HepG2 (cell line): Measurements from ENCODE around the gene ERF. TPM values are rescaled to one million over a fixed set of nuclear protein-coding genes. Genes with fewer than 3 reads are reported as not detected.
A peak's percentile ranks its signal among the peaks of the same experiment; 100 is the strongest.

Experiments
- GLI4 ChIP-seq: sonication (generic); formaldehyde crosslinking; IDR thresholded peaks from 2 replicates; pipeline ENCODE4 v1.5.1; 2020; ENCODE audit warnings: missing genetic modification reagents, mild to moderate bottlenecking, moderate library complexity, borderline replicate concordance
- GZF1 ChIP-seq: sonication (generic); formaldehyde crosslinking; IDR thresholded peaks from 2 replicates; pipeline ENCODE4 v1.5.1; 2020; ENCODE audit warnings: mild to moderate bottlenecking, missing genetic modification reagents
- IRX3 ChIP-seq: sonication (generic); formaldehyde crosslinking; IDR thresholded peaks from 2 replicates; pipeline ENCODE4 v1.8.1; 2023; ENCODE audit warnings: mild to moderate bottlenecking, low read depth, missing genetic modification reagents, borderline replicate concordance
- PHF8 ChIP-seq: sonication (generic); formaldehyde crosslinking; IDR thresholded peaks from 2 replicates; pipeline ENCODE4 v1.5.0; 2020; ENCODE audit warnings: missing genetic modification reagents
- REPIN1 ChIP-seq: sonication (generic); formaldehyde crosslinking; IDR thresholded peaks from 2 replicates; pipeline ENCODE4 v1.8.0; 2022; ENCODE audit warnings: missing genetic modification reagents, low read depth, mild to moderate bottlenecking, borderline replicate concordance
- SMARCE1 ChIP-seq: fragments of 450-650 bp; IDR thresholded peaks from 2 replicates; pipeline ENCODE4 v1.6.1; 2017; ENCODE audit warnings: borderline replicate concordance
- SUZ12 ChIP-seq: fragments of 150-350 bp; IDR thresholded peaks from 2 replicates; pipeline ENCODE4 v1.6.1; 2014; ENCODE audit warnings: low read depth, low read length
- ZFP82 ChIP-seq: sonication (generic); formaldehyde crosslinking; IDR thresholded peaks from 2 replicates; pipeline ENCODE4 v1.5.1; 2020; ENCODE audit warnings: mild to moderate bottlenecking, missing genetic modification reagents, borderline replicate concordance
- ZNF619 ChIP-seq: sonication (generic); formaldehyde crosslinking; IDR thresholded peaks from 2 replicates; pipeline ENCODE4 v1.4.0; 2020; ENCODE audit warnings: mild to moderate bottlenecking, missing genetic modification reagents
- ZNF788 ChIP-seq: sonication (generic); formaldehyde crosslinking; IDR thresholded peaks from 2 replicates; pipeline ENCODE4 v1.5.0; 2020; ENCODE audit warnings: mild to moderate bottlenecking, missing genetic modification reagents, borderline replicate concordance
- ZSCAN12 ChIP-seq: sonication (generic); formaldehyde crosslinking; IDR thresholded peaks from 2 replicates; pipeline ENCODE4 v1.9.0; 2021; ENCODE audit warnings: mild to moderate bottlenecking, missing genetic modification reagents
- polyA plus RNA-seq, 8 experiments: library from polyadenylated mRNA; depleted of rRNA in 3 of 8; stranded (reverse) in 7 of 8; unstranded in 1 of 8; fragments of >200 nt; fragmentation: Illumina TruSeq in 4 of 8; extraction: Trizol in 4 of 8; gene quantifications; 2 replicates each; pipeline versions ENCODE4 v1.2.1 to v1.2.3, GENCODE V29; 2011 to 2016; ENCODE audit warnings: low read depth in 4 of 8, missing spikeins in 1 of 8, mixed read lengths in 1 of 8; ENCODE audit not compliant: insufficient read depth in 1 of 8
- total RNA-seq, 5 experiments: library from RNA; depleted of rRNA; stranded (reverse); fragments of >200 nt; fragmentation: Illumina TruSeq; extraction: Trizol; gene quantifications; 2 replicates each; pipeline ENCODE4 v1.2.3, GENCODE V29; 2016; ENCODE audit warnings: low read depth in 1 of 5
- TF ChIP-seq, protein P1 (sequence below): sonication (generic); formaldehyde crosslinking; IDR thresholded peaks from 2 replicates; pipeline ENCODE4 v1.4.0; 2020; ENCODE audit warnings: missing genetic modification reagents
- TF ChIP-seq, protein P2 (sequence below): sonication (generic); formaldehyde crosslinking; IDR thresholded peaks from 2 replicates; pipeline ENCODE4 v1.4.0; 2020; ENCODE audit warnings: missing genetic modification reagents
- TF ChIP-seq, protein P3 (sequence below): sonication (generic); IDR thresholded peaks from 2 replicates; pipeline ENCODE4 v1.6.1; 2016; ENCODE audit warnings: low read depth, borderline replicate concordance
- TF ChIP-seq, protein P4 (sequence below): sonication (generic); formaldehyde crosslinking; IDR thresholded peaks from 2 replicates; pipeline ENCODE4 v1.5.1; 2020; ENCODE audit warnings: mild to moderate bottlenecking, missing genetic modification reagents, borderline replicate concordance

ERF gene
- total and polyA plus RNA-seq, 2 of the 13 experiments (the other 11 are each of a cell fraction or from before 2014, with no cell fraction given): 67.1 to 69.9 TPM

DNA sequence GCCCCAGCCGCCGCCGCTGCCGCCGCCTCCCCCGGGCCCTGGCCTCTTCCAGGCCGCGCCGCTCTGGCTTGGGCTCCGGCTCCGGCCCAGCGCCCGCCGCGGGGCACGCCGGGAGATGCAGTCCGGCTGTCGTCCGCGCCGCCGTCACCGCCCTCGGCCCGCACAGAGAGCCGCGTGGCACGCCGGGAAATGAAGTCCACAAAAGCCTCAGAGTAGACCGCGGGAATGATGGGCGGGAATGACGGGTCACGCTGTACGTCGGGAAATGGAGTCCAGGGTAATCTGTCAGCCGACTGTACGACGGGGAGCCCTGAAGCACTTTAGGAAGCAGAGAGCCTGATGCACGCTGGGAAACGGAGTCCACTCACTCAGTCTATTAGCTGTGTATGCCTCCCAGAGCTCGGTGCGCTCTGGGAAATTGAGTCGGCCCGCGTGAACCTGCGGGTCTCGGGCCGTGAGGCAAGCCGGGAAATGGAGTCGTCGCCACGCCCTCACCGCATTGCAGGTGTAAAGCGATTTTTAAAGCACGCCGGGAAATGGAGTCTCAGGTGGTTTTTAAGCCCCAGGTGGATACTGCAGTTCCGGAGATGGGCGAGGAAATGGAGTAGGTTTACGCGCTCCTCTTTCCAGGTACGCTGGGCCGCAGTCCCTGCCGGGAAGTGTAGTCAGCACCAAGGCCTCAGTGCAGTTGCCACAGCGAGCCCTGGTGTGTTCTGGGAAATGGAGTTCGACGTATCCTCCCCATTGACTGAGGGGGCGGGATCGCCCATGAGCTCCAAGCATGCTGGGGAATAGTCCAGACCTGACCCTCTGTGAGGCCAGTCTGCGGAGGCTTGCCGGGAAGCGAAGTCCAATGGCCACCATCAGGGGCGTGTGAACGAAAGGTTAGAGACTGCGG is 12.2 kb downstream of the ERF start, which contains the start of gene GSK3A (continued):
- TF ChIP-seq, protein P1, sequence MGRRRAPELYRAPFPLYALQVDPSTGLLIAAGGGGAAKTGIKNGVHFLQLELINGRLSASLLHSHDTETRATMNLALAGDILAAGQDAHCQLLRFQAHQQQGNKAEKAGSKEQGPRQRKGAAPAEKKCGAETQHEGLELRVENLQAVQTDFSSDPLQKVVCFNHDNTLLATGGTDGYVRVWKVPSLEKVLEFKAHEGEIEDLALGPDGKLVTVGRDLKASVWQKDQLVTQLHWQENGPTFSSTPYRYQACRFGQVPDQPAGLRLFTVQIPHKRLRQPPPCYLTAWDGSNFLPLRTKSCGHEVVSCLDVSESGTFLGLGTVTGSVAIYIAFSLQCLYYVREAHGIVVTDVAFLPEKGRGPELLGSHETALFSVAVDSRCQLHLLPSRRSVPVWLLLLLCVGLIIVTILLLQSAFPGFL: no peak
- TF ChIP-seq, protein P2, sequence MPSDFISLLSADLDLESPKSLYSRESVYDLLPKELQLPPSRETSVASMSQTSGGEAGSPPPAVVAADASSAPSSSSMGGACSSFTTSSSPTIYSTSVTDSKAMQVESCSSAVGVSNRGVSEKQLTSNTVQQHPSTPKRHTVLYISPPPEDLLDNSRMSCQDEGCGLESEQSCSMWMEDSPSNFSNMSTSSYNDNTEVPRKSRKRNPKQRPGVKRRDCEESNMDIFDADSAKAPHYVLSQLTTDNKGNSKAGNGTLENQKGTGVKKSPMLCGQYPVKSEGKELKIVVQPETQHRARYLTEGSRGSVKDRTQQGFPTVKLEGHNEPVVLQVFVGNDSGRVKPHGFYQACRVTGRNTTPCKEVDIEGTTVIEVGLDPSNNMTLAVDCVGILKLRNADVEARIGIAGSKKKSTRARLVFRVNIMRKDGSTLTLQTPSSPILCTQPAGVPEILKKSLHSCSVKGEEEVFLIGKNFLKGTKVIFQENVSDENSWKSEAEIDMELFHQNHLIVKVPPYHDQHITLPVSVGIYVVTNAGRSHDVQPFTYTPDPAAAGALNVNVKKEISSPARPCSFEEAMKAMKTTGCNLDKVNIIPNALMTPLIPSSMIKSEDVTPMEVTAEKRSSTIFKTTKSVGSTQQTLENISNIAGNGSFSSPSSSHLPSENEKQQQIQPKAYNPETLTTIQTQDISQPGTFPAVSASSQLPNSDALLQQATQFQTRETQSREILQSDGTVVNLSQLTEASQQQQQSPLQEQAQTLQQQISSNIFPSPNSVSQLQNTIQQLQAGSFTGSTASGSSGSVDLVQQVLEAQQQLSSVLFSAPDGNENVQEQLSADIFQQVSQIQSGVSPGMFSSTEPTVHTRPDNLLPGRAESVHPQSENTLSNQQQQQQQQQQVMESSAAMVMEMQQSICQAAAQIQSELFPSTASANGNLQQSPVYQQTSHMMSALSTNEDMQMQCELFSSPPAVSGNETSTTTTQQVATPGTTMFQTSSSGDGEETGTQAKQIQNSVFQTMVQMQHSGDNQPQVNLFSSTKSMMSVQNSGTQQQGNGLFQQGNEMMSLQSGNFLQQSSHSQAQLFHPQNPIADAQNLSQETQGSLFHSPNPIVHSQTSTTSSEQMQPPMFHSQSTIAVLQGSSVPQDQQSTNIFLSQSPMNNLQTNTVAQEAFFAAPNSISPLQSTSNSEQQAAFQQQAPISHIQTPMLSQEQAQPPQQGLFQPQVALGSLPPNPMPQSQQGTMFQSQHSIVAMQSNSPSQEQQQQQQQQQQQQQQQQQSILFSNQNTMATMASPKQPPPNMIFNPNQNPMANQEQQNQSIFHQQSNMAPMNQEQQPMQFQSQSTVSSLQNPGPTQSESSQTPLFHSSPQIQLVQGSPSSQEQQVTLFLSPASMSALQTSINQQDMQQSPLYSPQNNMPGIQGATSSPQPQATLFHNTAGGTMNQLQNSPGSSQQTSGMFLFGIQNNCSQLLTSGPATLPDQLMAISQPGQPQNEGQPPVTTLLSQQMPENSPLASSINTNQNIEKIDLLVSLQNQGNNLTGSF: no peak
- TF ChIP-seq REPIN1 (CRISPR knock-in tag): no peak; the same call in 1 of the 2 replicates
- TF ChIP-seq PHF8 (CRISPR knock-in tag): peak; percentile 45
- TF ChIP-seq ZSCAN12 (CRISPR knock-in tag): peak; percentile 77; the same call in 1 of the 2 replicates
- TF ChIP-seq, protein P3, sequence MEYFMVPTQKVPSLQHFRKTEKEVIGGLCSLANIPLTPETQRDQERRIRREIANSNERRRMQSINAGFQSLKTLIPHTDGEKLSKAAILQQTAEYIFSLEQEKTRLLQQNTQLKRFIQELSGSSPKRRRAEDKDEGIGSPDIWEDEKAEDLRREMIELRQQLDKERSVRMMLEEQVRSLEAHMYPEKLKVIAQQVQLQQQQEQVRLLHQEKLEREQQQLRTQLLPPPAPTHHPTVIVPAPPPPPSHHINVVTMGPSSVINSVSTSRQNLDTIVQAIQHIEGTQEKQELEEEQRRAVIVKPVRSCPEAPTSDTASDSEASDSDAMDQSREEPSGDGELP: peak; percentile 3; the same call in 1 of the 2 replicates
- TF ChIP-seq ZFP82: peak; percentile 43; the same call in 1 of the 2 replicates
- TF ChIP-seq SMARCE1: no peak
- TF ChIP-seq GZF1 (CRISPR knock-in tag): no peak
- TF ChIP-seq ZNF619 (CRISPR knock-in tag): no peak
- TF ChIP-seq, protein P4, sequence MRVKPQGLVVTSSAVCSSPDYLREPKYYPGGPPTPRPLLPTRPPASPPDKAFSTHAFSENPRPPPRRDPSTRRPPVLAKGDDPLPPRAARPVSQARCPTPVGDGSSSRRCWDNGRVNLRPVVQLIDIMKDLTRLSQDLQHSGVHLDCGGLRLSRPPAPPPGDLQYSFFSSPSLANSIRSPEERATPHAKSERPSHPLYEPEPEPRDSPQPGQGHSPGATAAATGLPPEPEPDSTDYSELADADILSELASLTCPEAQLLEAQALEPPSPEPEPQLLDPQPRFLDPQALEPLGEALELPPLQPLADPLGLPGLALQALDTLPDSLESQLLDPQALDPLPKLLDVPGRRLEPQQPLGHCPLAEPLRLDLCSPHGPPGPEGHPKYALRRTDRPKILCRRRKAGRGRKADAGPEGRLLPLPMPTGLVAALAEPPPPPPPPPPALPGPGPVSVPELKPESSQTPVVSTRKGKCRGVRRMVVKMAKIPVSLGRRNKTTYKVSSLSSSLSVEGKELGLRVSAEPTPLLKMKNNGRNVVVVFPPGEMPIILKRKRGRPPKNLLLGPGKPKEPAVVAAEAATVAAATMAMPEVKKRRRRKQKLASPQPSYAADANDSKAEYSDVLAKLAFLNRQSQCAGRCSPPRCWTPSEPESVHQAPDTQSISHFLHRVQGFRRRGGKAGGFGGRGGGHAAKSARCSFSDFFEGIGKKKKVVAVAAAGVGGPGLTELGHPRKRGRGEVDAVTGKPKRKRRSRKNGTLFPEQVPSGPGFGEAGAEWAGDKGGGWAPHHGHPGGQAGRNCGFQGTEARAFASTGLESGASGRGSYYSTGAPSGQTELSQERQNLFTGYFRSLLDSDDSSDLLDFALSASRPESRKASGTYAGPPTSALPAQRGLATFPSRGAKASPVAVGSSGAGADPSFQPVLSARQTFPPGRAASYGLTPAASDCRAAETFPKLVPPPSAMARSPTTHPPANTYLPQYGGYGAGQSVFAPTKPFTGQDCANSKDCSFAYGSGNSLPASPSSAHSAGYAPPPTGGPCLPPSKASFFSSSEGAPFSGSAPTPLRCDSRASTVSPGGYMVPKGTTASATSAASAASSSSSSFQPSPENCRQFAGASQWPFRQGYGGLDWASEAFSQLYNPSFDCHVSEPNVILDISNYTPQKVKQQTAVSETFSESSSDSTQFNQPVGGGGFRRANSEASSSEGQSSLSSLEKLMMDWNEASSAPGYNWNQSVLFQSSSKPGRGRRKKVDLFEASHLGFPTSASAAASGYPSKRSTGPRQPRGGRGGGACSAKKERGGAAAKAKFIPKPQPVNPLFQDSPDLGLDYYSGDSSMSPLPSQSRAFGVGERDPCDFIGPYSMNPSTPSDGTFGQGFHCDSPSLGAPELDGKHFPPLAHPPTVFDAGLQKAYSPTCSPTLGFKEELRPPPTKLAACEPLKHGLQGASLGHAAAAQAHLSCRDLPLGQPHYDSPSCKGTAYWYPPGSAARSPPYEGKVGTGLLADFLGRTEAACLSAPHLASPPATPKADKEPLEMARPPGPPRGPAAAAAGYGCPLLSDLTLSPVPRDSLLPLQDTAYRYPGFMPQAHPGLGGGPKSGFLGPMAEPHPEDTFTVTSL (CRISPR knock-in tag): no peak
- no peak for TF ChIP-seq IRX3
- no peak for TF ChIP-seq ZNF788 (CRISPR knock-in tag)
- peak; percentile 82 for TF ChIP-seq SUZ12
- TF ChIP-seq GLI4: no peak
